C4-2B (cell line): ENCODE data around the gene HSD17B11.

ENCODE experiments used
- ZFX ChIP-seq: fragments of 450-650 bp; IDR thresholded peaks from 2 replicates; pipeline ENCODE4 v1.6.1; 2017
- TF ChIP-seq, protein P1 (sequence below): fragments of 450-650 bp; conservative IDR thresholded peaks from 2 replicates; pipeline ENCODE4 v1.5.1; 2017; ENCODE audit warnings: mild to moderate bottlenecking

DNA sequence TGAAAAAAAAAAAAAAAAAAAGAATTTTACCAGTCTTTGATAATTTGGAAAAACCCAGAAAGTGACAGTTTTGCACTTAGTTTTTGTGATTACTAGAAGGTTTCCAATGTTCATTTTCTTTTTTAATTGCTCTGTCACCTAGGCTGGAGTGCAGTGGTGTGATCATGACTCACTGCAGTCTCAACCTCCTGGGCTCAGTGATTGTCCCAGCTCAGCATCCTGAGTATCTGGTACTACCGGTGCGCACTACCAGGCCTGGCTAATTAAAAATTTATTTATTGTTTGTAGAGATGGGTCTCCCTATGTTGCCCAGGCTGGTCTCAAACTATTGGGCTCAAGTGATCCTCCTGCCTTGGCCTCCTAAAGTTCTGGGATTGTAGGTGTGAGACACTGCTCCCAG lies 34.7 kb upstream of the HSD17B11 start:
- TF ChIP-seq, protein P1, sequence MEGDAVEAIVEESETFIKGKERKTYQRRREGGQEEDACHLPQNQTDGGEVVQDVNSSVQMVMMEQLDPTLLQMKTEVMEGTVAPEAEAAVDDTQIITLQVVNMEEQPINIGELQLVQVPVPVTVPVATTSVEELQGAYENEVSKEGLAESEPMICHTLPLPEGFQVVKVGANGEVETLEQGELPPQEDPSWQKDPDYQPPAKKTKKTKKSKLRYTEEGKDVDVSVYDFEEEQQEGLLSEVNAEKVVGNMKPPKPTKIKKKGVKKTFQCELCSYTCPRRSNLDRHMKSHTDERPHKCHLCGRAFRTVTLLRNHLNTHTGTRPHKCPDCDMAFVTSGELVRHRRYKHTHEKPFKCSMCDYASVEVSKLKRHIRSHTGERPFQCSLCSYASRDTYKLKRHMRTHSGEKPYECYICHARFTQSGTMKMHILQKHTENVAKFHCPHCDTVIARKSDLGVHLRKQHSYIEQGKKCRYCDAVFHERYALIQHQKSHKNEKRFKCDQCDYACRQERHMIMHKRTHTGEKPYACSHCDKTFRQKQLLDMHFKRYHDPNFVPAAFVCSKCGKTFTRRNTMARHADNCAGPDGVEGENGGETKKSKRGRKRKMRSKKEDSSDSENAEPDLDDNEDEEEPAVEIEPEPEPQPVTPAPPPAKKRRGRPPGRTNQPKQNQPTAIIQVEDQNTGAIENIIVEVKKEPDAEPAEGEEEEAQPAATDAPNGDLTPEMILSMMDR: no peak
- TF ChIP-seq ZFX: no peak
